ENCODE results near the gene FAM53B. TPM values are rescaled to one million over a fixed set of nuclear protein-coding genes. Genes with fewer than 3 reads are reported as not detected.

Gene FAM53B
- total RNA-seq, 1 experiment from 2014 or later, result 13.7 TPM

GRCh38 chr10:124598773-124599587 is 145.2 kb downstream of the FAM53B start:
- Histone ChIP-seq H3K9me3 (no peaks in the 10 kb centered on the region), H3K4me1 (peaks cover 9% of the 10 kb centered on the region), H3K36me3 (ENCODE audit: control insufficient read depth, insufficient read depth, low read length) (no peaks in the 10 kb centered on the region), H3K27me3 (replicated peaks; ENCODE audit: control insufficient read depth, insufficient read depth, low read length) (no peaks in the 10 kb centered on the region), H3K4me3 (ENCODE audit: low read depth, low read length) (no peak overlapping the region)
- no peak for TF ChIP-seq CTCF (IDR thresholded peaks at IDR 0.05; ENCODE audit: insufficient read depth in 1 of 2, low read depth in 1 of 2, low read length in 1 of 2, severe bottlenecking in 1 of 2, unreplicated experiment in 1 of 2)
- BruUV-seq (replicated peaks), result no TSS peak
- POLR2A ChIA-PET, result no interaction called here
- Mint-ChIP-seq H3K9me3 (ENCODE audit: unreplicated experiment) (no peaks in the 10 kb centered on the region), H3K4me1 (ENCODE audit: low read depth, unreplicated experiment) (no peaks in the 10 kb centered on the region), H3K27ac (ENCODE audit: unreplicated experiment) (no peak overlapping the region), H3K36me3 (ENCODE audit: insufficient read depth, unreplicated experiment) (no peaks in the 10 kb centered on the region), H3K4me3 (ENCODE audit: unreplicated experiment) (no peak overlapping the region), H3K27me3 (ENCODE audit: insufficient read depth, unreplicated experiment) (no peaks in the 10 kb centered on the region)
- DNase-seq, result no peak
- CTCF ChIA-PET, result no interaction called here
- intact Hi-C loops (cut with micrococcal nuclease; ENCODE audit: unreplicated experiment), result no loop called here

GRCh38 chr10:124598196-124598595 is 146.0 kb downstream of the FAM53B start:
- CTCF ChIA-PET, result no interaction called here
- POLR2A ChIA-PET, result no interaction called here

GRCh38 chr10:124597846-124598165 is 146.4 kb downstream of the FAM53B start:
- peaks cover 9% of the 10 kb centered on the region for H3K4me1 ChIP-seq
- Mint-ChIP-seq H3K36me3 (ENCODE audit: insufficient read depth, unreplicated experiment) (no peaks in the 10 kb centered on the region), H3K4me1 (ENCODE audit: low read depth, unreplicated experiment) (no peaks in the 10 kb centered on the region), H3K9me3 (ENCODE audit: unreplicated experiment) (no peaks in the 10 kb centered on the region), H3K27me3 (ENCODE audit: insufficient read depth, unreplicated experiment) (no peaks in the 10 kb centered on the region), H3K27ac (ENCODE audit: unreplicated experiment) (no peak overlapping the region), H3K4me3 (ENCODE audit: unreplicated experiment) (no peak overlapping the region)
- CTCF ChIA-PET, result interaction anchor here (1.2 kb wide), 1 partner anchor 144 kb away, joined by 3 read pairs; no protein-coding TSS in a partner anchor
- no peak for DNase-seq
- POLR2A ChIA-PET, result no interaction called here
- no peak for TF ChIP-seq CTCF (IDR thresholded peaks at IDR 0.05; ENCODE audit: insufficient read depth in 1 of 2, low read depth in 1 of 2, low read length in 1 of 2, severe bottlenecking in 1 of 2, unreplicated experiment in 1 of 2)
- no peak overlapping the region for H3K4me3 ChIP-seq (ENCODE audit: low read depth, low read length)
- intact Hi-C loops (cut with micrococcal nuclease; ENCODE audit: unreplicated experiment), result no loop called here
- no peaks in the 10 kb centered on the region for H3K9me3 ChIP-seq
- H3K27me3 ChIP-seq (replicated peaks; ENCODE audit: control insufficient read depth, insufficient read depth, low read length), result no peaks in the 10 kb centered on the region
- no peaks in the 10 kb centered on the region for H3K36me3 ChIP-seq (ENCODE audit: control insufficient read depth, insufficient read depth, low read length)
- no TSS peak for BruUV-seq (replicated peaks)

More at GRCh38 chr10:124598196-124598595, 146.0 kb downstream of the FAM53B start:
- H3K4me3 ChIP-seq (ENCODE audit: low read depth, low read length), result no peak overlapping the region
- peaks cover 9% of the 10 kb centered on the region for H3K4me1 ChIP-seq
- H3K36me3 ChIP-seq (ENCODE audit: control insufficient read depth, insufficient read depth, low read length), result no peaks in the 10 kb centered on the region
- H3K27ac Mint-ChIP-seq (ENCODE audit: unreplicated experiment), result no peak overlapping the region
- no peak overlapping the region for H3K4me3 Mint-ChIP-seq (ENCODE audit: unreplicated experiment)
- H3K9me3 ChIP-seq, result no peaks in the 10 kb centered on the region
- H3K9me3 Mint-ChIP-seq (ENCODE audit: unreplicated experiment), result no peaks in the 10 kb centered on the region
- no TSS peak for BruUV-seq (replicated peaks)
- H3K36me3 Mint-ChIP-seq (ENCODE audit: insufficient read depth, unreplicated experiment), result no peaks in the 10 kb centered on the region
- H3K27me3 Mint-ChIP-seq (ENCODE audit: insufficient read depth, unreplicated experiment), result no peaks in the 10 kb centered on the region
- no peak for TF ChIP-seq CTCF (IDR thresholded peaks at IDR 0.05; ENCODE audit: insufficient read depth in 1 of 2, low read depth in 1 of 2, low read length in 1 of 2, severe bottlenecking in 1 of 2, unreplicated experiment in 1 of 2)
- no peaks in the 10 kb centered on the region for H3K4me1 Mint-ChIP-seq (ENCODE audit: low read depth, unreplicated experiment)
- intact Hi-C loops (cut with micrococcal nuclease; ENCODE audit: unreplicated experiment), result no loop called here
- H3K27me3 ChIP-seq (replicated peaks; ENCODE audit: control insufficient read depth, insufficient read depth, low read length), result no peaks in the 10 kb centered on the region
- no peak for DNase-seq
